SK-N-MC (cell line): ENCODE results near the gene TFEC.

Experiments used
- EZH2 ChIP-seq: fragments of 200-600 bp; sonication (generic); IDR thresholded peaks from one replicate; pipeline ENCODE4 v1.6.1; 2017; ENCODE audit warnings: antibody characterized with exemption
- POLR2AphosphoS5 ChIP-seq: IDR thresholded peaks from 2 replicates; pipeline ENCODE4 v1.6.1; 2012; ENCODE audit warnings: mild to moderate bottlenecking, low read depth, low read length, borderline replicate concordance

GRCh38 chr7:116052006-116052405 lies 21.4 kb upstream of the TFEC start:
- TF ChIP-seq EZH2 (no peak), POLR2AphosphoS5 (no peak)
